Subcutaneous abdominal adipose tissue (tissue), 5 donors: ENCODE data around the gene MRPL19.

Experiments
- H3K27ac ChIP-seq: one replicate; pipeline ENCODE4 v1.7.0; 2013; ENCODE audit warnings: low read depth, mild to moderate bottlenecking, inconsistent platforms, low read length, moderate library complexity
- H3K27me3 ChIP-seq, 5 donors: one replicate each; pipeline ENCODE4 v1.7.0; 2013; ENCODE audit warnings: low read length in 5 of 5, inconsistent platforms in 1 of 5; ENCODE audit not compliant: control insufficient read depth in 5 of 5, insufficient read depth in 4 of 5
- H3K36me3 ChIP-seq, 5 donors: one replicate each; pipeline ENCODE4 v1.7.0; 2013; ENCODE audit warnings: low read length in 5 of 5; ENCODE audit not compliant: control insufficient read depth in 5 of 5, insufficient read depth in 5 of 5
- H3K4me1 ChIP-seq, 5 donors: one replicate each; pipeline ENCODE4 v1.7.0; 2013; ENCODE audit warnings: low read length in 5 of 5, mild to moderate bottlenecking in 3 of 5, moderate library complexity in 1 of 5; ENCODE audit not compliant: control insufficient read depth in 5 of 5, insufficient read depth in 5 of 5
- H3K4me3 ChIP-seq, 5 donors: one replicate each; pipeline ENCODE4 v1.7.0; 2013; ENCODE audit warnings: low read length in 5 of 5, low read depth in 1 of 5
- H3K9ac ChIP-seq, 5 donors: one replicate each; pipeline ENCODE4 v1.7.0; 2013; ENCODE audit warnings: low read length in 5 of 5, mild to moderate bottlenecking in 4 of 5, moderate library complexity in 3 of 5
- H3K9me3 ChIP-seq, 5 donors: one replicate each; pipeline ENCODE4 v1.7.0; 2013; ENCODE audit warnings: low read length in 5 of 5; ENCODE audit not compliant: control insufficient read depth in 5 of 5
- donor health status: healthy.
- donor health status: healthy.
- donor health status: healthy.
- donor health status: healthy.
- donor health status: healthy.

MRPL19 gene

GRCh38 chr2:75633620-75634019, 13.0 kb upstream of the MRPL19 start:
- H3K27ac ChIP-seq: no peak overlapping the region
- H3K27me3 ChIP-seq: peaks cover 0 to 2% (median 0%) of the 10 kb centered on the region in 5 donors
- H3K9ac ChIP-seq: no peak overlapping the region
- H3K4me3 ChIP-seq: no peak overlapping the region
- no peaks in the 10 kb centered on the region for H3K36me3 ChIP-seq
- H3K9me3 ChIP-seq: no peaks in the 10 kb centered on the region
- H3K4me1 ChIP-seq: peaks cover 0 to 20% (median 9%) of the 10 kb centered on the region in 5 donors

DNA sequence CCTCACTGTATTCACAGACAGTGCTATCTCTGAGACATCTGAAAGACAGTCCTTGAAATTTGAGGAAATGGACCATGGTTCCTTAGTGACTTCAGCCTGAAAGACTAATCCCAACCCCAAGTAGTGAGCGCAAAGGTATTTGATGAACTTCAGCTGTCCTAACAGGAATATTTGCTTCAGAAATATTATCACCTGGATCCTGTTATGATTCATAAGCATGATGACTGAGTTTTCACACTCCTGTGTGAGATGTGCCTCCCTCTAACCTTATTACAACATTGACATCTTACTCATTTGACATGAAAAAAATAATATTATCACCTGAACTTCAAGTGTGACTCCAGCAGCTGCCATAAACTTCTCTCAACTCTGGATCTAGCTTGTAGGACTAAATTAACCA, 11.6 kb upstream of the MRPL19 start:
- no peak overlapping the region for H3K4me3 ChIP-seq
- H3K4me1 ChIP-seq: peaks cover 0 to 20% (median 9%) of the 10 kb centered on the region in 5 donors
- no peaks in the 10 kb centered on the region for H3K9me3 ChIP-seq
- H3K36me3 ChIP-seq: no peaks in the 10 kb centered on the region
- H3K27ac ChIP-seq: no peak overlapping the region
- peaks cover 0 to 2% (median 0%) of the 10 kb centered on the region in 5 donors for H3K27me3 ChIP-seq
- no peak overlapping the region for H3K9ac ChIP-seq

DNA sequence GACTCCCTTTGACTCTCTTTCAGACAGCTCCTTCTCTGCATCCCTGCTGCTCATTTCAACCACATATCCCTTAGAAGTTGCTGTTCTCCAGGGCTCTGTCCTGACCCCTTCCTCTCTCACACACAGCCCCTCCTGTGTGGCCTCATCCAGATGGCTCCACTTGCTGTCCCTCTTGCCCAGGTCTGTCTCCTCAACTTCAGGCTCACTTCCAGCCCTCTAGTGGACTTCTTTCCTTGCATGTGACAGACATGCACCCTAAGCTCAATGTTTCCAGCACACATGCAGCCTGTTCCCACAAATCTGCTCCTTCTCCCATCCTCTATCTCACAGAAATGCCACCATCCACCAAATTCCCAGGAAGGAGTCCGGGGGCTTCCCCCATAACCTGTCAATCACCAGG, 9.0 kb upstream of the MRPL19 start:
- H3K9ac ChIP-seq: no peak overlapping the region
- H3K27ac ChIP-seq: no peak overlapping the region
- H3K9me3 ChIP-seq: no peaks in the 10 kb centered on the region
- no peak overlapping the region for H3K4me3 ChIP-seq
- no peaks in the 10 kb centered on the region for H3K36me3 ChIP-seq
- H3K27me3 ChIP-seq: peaks cover 0 to 2% (median 0%) of the 10 kb centered on the region in 5 donors
- H3K4me1 ChIP-seq: peaks cover 4 to 20% (median 16%) of the 10 kb centered on the region in 5 donors

GRCh38 chr2:75640621-75641121, 5.9 kb upstream of the MRPL19 start:
- Histone ChIP-seq H3K9me3 (no peaks in the 10 kb centered on the region), H3K4me3 (no peak overlapping the region), H3K9ac (no peak overlapping the region), H3K27me3 (peaks cover 0 to 2% (median 0%) of the 10 kb centered on the region in 5 donors), H3K27ac (peak overlapping the region; percentile 64), H3K36me3 (no peaks in the 10 kb centered on the region), H3K4me1 (peaks cover 4 to 18% (median 16%) of the 10 kb centered on the region in 5 donors)

DNA sequence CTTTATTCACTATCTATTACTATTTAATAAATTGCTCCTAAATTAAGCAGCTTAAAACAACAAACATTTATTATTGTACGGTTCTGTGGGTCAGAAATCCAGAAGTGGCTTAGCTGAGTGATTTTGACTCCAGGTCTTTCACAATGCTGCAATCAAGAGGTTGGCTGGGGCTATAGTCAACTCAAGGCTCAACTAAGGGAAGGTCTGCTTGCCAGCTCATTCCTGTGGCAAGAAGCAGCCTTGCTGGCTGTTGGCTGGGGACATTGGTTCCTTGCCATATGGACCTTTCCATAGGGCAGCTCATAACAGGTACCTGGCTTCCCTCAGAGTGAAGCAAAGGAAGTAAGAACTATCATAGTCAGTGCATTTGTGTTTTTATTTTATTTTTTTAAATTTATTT, 5.0 kb upstream of the MRPL19 start:
- no peaks in the 10 kb centered on the region for H3K9me3 ChIP-seq
- H3K27me3 ChIP-seq: peaks cover 0 to 2% (median 0%) of the 10 kb centered on the region in 5 donors
- H3K36me3 ChIP-seq: no peaks in the 10 kb centered on the region
- H3K4me1 ChIP-seq: peaks cover 4 to 23% (median 21%) of the 10 kb centered on the region in 5 donors
- H3K4me3 ChIP-seq: no peak overlapping the region
- H3K27ac ChIP-seq: peak overlapping the region; percentile 64
- H3K9ac ChIP-seq: peak overlapping the region in 1 of 5 donors; percentile 35

DNA sequence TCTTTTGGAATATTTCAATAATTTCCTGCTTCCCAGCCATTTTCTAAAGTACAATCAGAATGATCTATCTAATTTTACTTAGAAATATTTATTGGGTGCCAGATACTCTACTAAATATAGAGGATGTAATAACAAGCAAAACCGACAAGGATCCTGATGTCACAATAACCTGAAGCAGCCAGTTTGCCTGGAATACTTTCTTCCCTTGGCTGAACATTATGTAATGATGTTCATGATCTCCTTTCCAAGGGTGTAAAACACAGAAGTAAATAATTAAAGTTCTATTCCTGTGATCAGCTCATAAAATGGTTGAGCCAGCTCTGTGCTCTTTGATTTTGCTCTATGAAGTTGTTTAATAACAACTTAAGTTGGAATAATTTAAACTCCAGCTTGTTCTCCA, 2.6 kb upstream of the MRPL19 start:
- H3K9ac ChIP-seq: no peak overlapping the region
- H3K27ac ChIP-seq: no peak overlapping the region

GRCh38 chr2:75645643-75646042, 940 bp upstream of the MRPL19 start:
- H3K4me1 ChIP-seq: peaks cover 4 to 28% (median 24%) of the 10 kb centered on the region in 5 donors
- H3K36me3 ChIP-seq: peaks cover under 1 to 6% (median 4%) of the 10 kb centered on the region in 5 donors
- no peaks in the 10 kb centered on the region for H3K9me3 ChIP-seq
- H3K9ac ChIP-seq: no peak overlapping the region
- H3K27me3 ChIP-seq: no peaks in the 10 kb centered on the region
- H3K4me3 ChIP-seq: no peak overlapping the region
- H3K27ac ChIP-seq: no peak overlapping the region

More for the DNA sequence above, 2.6 kb upstream of the MRPL19 start:
- no peaks in the 10 kb centered on the region for H3K9me3 ChIP-seq
- H3K27me3 ChIP-seq: no peaks in the 10 kb centered on the region
- H3K4me1 ChIP-seq: peaks cover 7 to 32% (median 27%) of the 10 kb centered on the region in 5 donors
- no peaks in the 10 kb centered on the region for H3K36me3 ChIP-seq
- H3K4me3 ChIP-seq: no peak overlapping the region

DNA sequence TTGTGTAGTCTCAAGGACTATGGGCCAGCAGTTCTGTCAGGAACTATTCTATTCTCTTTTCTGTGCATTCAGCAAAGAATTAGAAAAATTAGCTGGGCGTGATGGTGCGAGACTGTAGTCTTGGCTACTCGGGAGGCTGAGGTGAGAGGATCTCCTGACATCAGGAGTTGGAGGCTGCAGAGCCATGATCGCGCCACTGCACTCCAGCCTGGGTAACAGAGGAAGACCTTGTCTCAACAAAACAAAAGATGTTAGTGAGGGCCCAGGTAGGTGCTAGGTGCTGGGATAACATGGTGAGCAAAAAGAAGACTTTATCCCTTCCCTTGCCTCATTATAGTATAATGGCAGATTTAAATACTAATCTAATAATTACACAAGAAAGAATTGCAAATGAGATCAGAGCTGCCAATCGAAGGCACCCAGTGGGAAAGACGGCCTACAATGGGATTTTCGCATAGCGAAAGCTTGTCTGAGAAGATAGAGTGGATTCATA, 447 bp upstream of the MRPL19 start:
- H3K4me1 ChIP-seq: peaks cover 3 to 23% (median 19%) of the 10 kb centered on the region in 5 donors
- H3K27ac ChIP-seq: peak overlapping the region; percentile 77
- peaks cover 4 to 11% (median 9%) of the 10 kb centered on the region in 5 donors for H3K36me3 ChIP-seq
- peak overlapping the region in 4 of 5 donors; percentile 89 to 98 (median 96) for H3K9ac ChIP-seq
- no peaks in the 10 kb centered on the region for H3K9me3 ChIP-seq
- H3K4me3 ChIP-seq: peak overlapping the region; percentile 77 to 98 (median 97)
- H3K27me3 ChIP-seq: no peaks in the 10 kb centered on the region

GRCh38 chr2:75647771-75648170, 1.2 kb downstream of the MRPL19 start:
- no peak overlapping the region for H3K27ac ChIP-seq
- H3K9ac ChIP-seq: peak overlapping the region; percentile 82 to 98 (median 95)
- H3K4me3 ChIP-seq: peak overlapping the region in 2 of 5 donors; percentile 90 to 98
- H3K9me3 ChIP-seq: no peaks in the 10 kb centered on the region
- peaks cover 14 to 24% (median 20%) of the 10 kb centered on the region in 5 donors for H3K36me3 ChIP-seq
- peaks cover 3 to 17% (median 14%) of the 10 kb centered on the region in 5 donors for H3K4me1 ChIP-seq
- no peaks in the 10 kb centered on the region for H3K27me3 ChIP-seq

GRCh38 chr2:75654012-75654411, 7.4 kb downstream of the MRPL19 start:
- Histone ChIP-seq H3K36me3 (peaks cover 50 to 76% (median 65%) of the 10 kb centered on the region in 5 donors), H3K4me1 (peaks cover 0 to 3% (median 0%) of the 10 kb centered on the region in 5 donors), H3K9ac (no peak overlapping the region), H3K9me3 (peaks cover 0 to 3% (median 0%) of the 10 kb centered on the region in 5 donors), H3K27me3 (no peaks in the 10 kb centered on the region), H3K4me3 (no peak overlapping the region), H3K27ac (no peak overlapping the region)
